Epithelial cell of proximal tubule (primary cell): ENCODE results near the gene ZFHX3. TPM values are rescaled to one million over a fixed set of nuclear protein-coding genes. Genes with fewer than 3 reads are reported as not detected.

ENCODE experiments used
- DNase-seq: peaks from one replicate; pipeline ENCODE4 v3.0.0-alpha.2; 2011; ENCODE audit warnings: low read depth
- H3K4me3 ChIP-seq: 2 replicates; pipeline ENCODE4 v1.5.1; 2011; ENCODE audit warnings: low read depth, mild to moderate bottlenecking, low read length
- CTCF ChIP-seq: conservative IDR thresholded peaks from 2 replicates; pipeline ENCODE4 v1.5.1; 2012; ENCODE audit warnings: low read depth, mild to moderate bottlenecking, low read length
- total RNA-seq: library from RNA; depleted of rRNA; stranded (reverse); fragments of >200 nt; gene quantifications from 2 replicates; pipeline ENCODE4 v1.2.3, GENCODE V29; 2015

Gene ZFHX3
- total RNA-seq, 1 donor from 2014 or later: 9.6 TPM

GRCh38 chr16:73021866-73022495, 25.9 kb downstream of the ZFHX3 start:
- DNase-seq: no peak
- no peak for TF ChIP-seq CTCF
- no peak overlapping the region for H3K4me3 ChIP-seq

- TF ChIP-seq CTCF: no peak
- H3K4me3 ChIP-seq: no peak overlapping the region
- DNase-seq: peak; percentile 87
Measured at GRCh38 chr16:73020409-73020884, 27.5 kb downstream of the ZFHX3 start.

GRCh38 chr16:73019457-73020362, 28.2 kb downstream of the ZFHX3 start:
- no peak overlapping the region for H3K4me3 ChIP-seq
- no peak for TF ChIP-seq CTCF
- peak; percentile 26 for DNase-seq

GRCh38 chr16:73018821-73019456, 29.0 kb downstream of the ZFHX3 start:
- no peak overlapping the region for H3K4me3 ChIP-seq
- TF ChIP-seq CTCF: no peak
- no peak for DNase-seq

- TF ChIP-seq CTCF: no peak
- H3K4me3 ChIP-seq: no peak overlapping the region
- no peak for DNase-seq
Measured at GRCh38 chr16:73017321-73017720, 30.6 kb downstream of the ZFHX3 start.

GRCh38 chr16:73016488-73016830, 31.5 kb downstream of the ZFHX3 start:
- peak; percentile 4 for DNase-seq
- H3K4me3 ChIP-seq: no peak overlapping the region
- no peak for TF ChIP-seq CTCF
